Mesodermal cell (in vitro differentiated cells): ENCODE results near the gene IGHMBP2.

ENCODE experiments used
- H3K27ac ChIP-seq: 2 replicates; pipeline ENCODE4 v1.7.0; 2013; ENCODE audit warnings: mild to moderate bottlenecking, low read depth, low read length, moderate library complexity; ENCODE audit not compliant: severe bottlenecking
- H3K36me3 ChIP-seq: 2 replicates; pipeline ENCODE4 v1.7.1; 2013; ENCODE audit warnings: mild to moderate bottlenecking, low read length, moderate library complexity; ENCODE audit not compliant: control insufficient read depth, insufficient read depth
- H3K4me1 ChIP-seq: one replicate; pipeline ENCODE4 v1.7.1; 2013; ENCODE audit warnings: mild to moderate bottlenecking, low read length; ENCODE audit not compliant: insufficient read depth, control insufficient read depth, poor library complexity, severe bottlenecking
- H3K4me3 ChIP-seq: 2 replicates; pipeline ENCODE4 v1.7.0; 2013; ENCODE audit warnings: low read length, control low read depth, mild to moderate bottlenecking; ENCODE audit not compliant: insufficient read depth, poor library complexity, severe bottlenecking; ENCODE audit errors: extremely low read depth
- H3K9me3 ChIP-seq: 2 replicates; pipeline ENCODE4 v1.7.1; 2013; ENCODE audit warnings: mild to moderate bottlenecking, low read length, moderate library complexity; ENCODE audit not compliant: control insufficient read depth
- WGBS, 2 experiments: methylation state at CpG; one replicate each; pipeline ENCODE4 v1.1.5; 2013; ENCODE audit warnings: missing lambda C conversion rate in 2 of 2; ENCODE audit not compliant: insufficient coverage in 2 of 2; 5-methylcytosine and 5-hydroxymethylcytosine counted together

Gene IGHMBP2

GRCh38 chr11:68934321-68934645 lies 30.6 kb downstream of the IGHMBP2 start:
- no peaks in the 10 kb centered on the region for H3K4me1 ChIP-seq
- H3K27ac ChIP-seq = no peak overlapping the region
- H3K4me3 ChIP-seq = no peak overlapping the region
- 92 to 93% methylated on average over 8 of the region's 12 CpGs for WGBS, 2 experiments
- H3K36me3 ChIP-seq = peaks cover 68% of the 10 kb centered on the region
- no peaks in the 10 kb centered on the region for H3K9me3 ChIP-seq

DNA sequence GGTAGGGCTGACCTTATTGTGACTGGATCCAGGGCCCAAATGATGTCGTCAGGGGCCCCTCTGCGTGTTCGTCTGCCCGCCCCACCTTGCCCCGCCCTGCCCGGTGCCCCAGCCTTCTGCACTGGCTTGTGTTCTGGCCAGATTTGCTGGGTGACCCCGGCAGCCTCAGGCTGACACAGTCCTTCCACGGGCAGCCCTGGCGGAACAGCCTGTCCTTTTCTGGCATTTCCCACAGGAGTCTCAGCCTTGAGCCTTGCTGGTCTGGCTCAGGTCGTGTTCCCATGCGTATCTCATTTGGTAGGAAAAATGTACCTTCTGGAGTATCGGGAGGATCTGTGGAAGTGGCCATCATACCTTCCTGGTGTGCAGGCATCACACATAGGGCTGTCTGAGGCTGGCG lies 31.0 kb downstream of the IGHMBP2 start:
- no peak overlapping the region for H3K4me3 ChIP-seq
- H3K9me3 ChIP-seq = no peaks in the 10 kb centered on the region
- H3K4me1 ChIP-seq = no peaks in the 10 kb centered on the region
- 92 to 98% methylated on average over 13 of the region's 13 CpGs for WGBS, 2 experiments
- peaks cover 65% of the 10 kb centered on the region for H3K36me3 ChIP-seq
- H3K27ac ChIP-seq = no peak overlapping the region

GRCh38 chr11:68935066-68935465 lies 31.4 kb downstream of the IGHMBP2 start:
- peaks cover 63% of the 10 kb centered on the region for H3K36me3 ChIP-seq
- no peak overlapping the region for H3K27ac ChIP-seq
- no peaks in the 10 kb centered on the region for H3K9me3 ChIP-seq
- no peaks in the 10 kb centered on the region for H3K4me1 ChIP-seq
- 94 to 98% methylated on average over 14 to 15 of the region's 15 CpGs for WGBS, 2 experiments
- H3K4me3 ChIP-seq = no peak overlapping the region

DNA sequence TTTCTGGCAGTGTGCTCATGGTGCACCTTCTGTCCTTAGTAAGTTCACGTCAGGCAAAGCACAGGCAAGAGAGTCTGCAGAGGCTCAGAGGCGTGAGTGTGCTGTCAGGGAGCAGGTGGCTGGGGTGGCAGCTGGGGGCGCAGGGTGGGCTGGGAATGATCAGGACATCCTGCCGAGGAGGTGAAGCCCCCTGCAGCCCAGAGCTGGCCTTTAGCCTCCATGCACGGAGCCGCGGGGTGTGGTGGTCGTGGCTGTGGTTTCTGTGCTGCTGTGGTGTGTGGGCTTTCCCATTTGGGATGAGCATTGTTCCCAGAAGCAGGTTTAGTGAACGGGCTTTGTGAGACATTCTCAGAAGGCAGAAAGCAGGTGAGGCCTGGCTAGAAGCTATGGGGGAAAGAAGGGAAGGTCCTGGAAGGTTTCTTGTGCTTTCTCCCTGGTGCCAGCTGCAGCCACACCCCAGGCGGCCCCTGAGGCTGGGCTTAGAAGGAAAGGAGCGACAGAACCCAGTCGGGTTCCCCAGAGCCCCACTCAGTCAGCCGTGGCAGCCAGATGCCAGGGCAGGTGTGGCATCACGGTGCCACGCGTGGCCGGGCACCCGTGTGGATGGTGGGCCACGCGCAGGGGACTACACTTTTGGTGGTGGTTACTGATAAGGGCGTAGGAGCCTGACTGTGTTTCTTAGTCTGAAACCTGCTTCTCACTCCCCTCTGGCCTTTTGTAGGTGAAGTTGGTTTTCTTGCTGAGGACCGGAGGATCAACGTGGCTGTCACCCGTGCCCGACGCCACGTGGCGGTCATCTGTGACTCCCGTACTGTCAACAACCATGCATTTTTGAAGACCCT lies 32.0 kb downstream of the IGHMBP2 start:
- WGBS, 2 experiments = 97 to 98% methylated on average over 21 to 29 of the region's 29 CpGs
- Histone ChIP-seq H3K4me1 (no peaks in the 10 kb centered on the region), H3K4me3 (no peak overlapping the region), H3K9me3 (no peaks in the 10 kb centered on the region), H3K27ac (no peak overlapping the region), H3K36me3 (peaks cover 59% of the 10 kb centered on the region)

GRCh38 chr11:68936358-68936636 lies 32.6 kb downstream of the IGHMBP2 start:
- WGBS, 2 experiments = 96% methylated on average over 10 of the region's 10 CpGs
- Histone ChIP-seq H3K4me1 (no peaks in the 10 kb centered on the region), H3K27ac (no peak overlapping the region), H3K4me3 (no peak overlapping the region), H3K9me3 (no peaks in the 10 kb centered on the region), H3K36me3 (peaks cover 58% of the 10 kb centered on the region)

- Histone ChIP-seq H3K27ac (no peak overlapping the region), H3K9me3 (no peaks in the 10 kb centered on the region), H3K4me1 (no peaks in the 10 kb centered on the region), H3K4me3 (no peak overlapping the region), H3K36me3 (peaks cover 58% of the 10 kb centered on the region)
- WGBS, 2 experiments = 94 to 95% methylated on average over 22 to 24 of the region's 29 CpGs
Measured at GRCh38 chr11:68936676-68937620, 33.3 kb downstream of the IGHMBP2 start.

- Histone ChIP-seq H3K4me3 (no peak overlapping the region), H3K27ac (no peak overlapping the region), H3K36me3 (peaks cover 52% of the 10 kb centered on the region), H3K9me3 (no peaks in the 10 kb centered on the region), H3K4me1 (no peaks in the 10 kb centered on the region)
- WGBS, 2 experiments = 94% methylated on average over 15 to 18 of the region's 18 CpGs
Measured at GRCh38 chr11:68938088-68938487, 34.4 kb downstream of the IGHMBP2 start.

DNA sequence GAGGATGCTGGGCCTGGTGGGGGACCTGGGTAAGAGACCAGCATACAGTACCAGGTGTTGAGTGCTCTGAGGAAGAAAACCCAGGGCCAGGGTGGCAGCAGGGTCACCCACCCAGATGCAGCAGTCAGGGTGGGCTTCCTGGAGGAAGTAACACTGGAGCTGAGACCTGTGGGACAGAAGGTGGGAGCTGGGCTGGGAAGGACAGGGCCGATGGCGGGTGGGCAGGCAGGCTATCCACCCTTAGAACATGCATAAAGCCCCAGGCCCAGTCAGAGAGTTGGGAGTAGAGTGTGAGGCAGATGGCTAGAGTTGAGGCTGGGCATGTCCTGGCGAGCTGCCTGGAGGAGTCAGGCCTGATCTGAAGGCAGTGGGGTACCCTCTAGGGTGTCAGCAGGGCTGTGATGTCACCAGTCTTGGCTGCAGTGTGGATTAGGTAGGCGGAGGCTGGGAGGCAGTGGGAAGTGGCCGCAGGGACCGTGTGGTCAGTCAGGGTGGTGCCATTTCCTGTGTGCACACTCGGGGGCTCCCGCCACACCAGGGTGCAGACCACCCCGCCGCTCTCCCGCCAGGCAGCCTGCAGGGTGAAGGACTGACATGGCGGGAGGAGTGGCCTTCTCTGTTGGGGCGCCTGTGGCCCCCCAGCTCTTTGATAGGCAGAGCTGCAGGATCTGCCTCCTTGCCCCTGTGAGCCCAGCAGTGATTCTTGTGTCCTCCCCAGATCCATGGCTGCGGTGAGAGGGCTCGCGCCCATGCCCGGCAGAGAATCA lies 35.3 kb downstream of the IGHMBP2 start:
- peaks cover 43% of the 10 kb centered on the region for H3K36me3 ChIP-seq
- no peaks in the 10 kb centered on the region for H3K4me1 ChIP-seq
- H3K27ac ChIP-seq = no peak overlapping the region
- 85 to 90% methylated on average over 15 to 17 of the region's 17 CpGs for WGBS, 2 experiments
- H3K9me3 ChIP-seq = no peaks in the 10 kb centered on the region
- no peak overlapping the region for H3K4me3 ChIP-seq

- Histone ChIP-seq H3K4me3 (no peak overlapping the region), H3K36me3 (peaks cover 39% of the 10 kb centered on the region), H3K4me1 (no peaks in the 10 kb centered on the region), H3K27ac (no peak overlapping the region), H3K9me3 (no peaks in the 10 kb centered on the region)
- 91 to 93% methylated on average over 22 to 28 of the region's 33 CpGs for WGBS, 2 experiments
Measured at GRCh38 chr11:68939583-68940555, 36.2 kb downstream of the IGHMBP2 start.
